Hematopoietic multipotent progenitor cell (in vitro differentiated cells): ENCODE results near the gene OSTC. TPM values are rescaled to one million over a fixed set of nuclear protein-coding genes. Genes with fewer than 3 reads are reported as not detected.

Experiments
- DNase-seq, 3 donors: peaks; one replicate each; pipeline ENCODE4 v3.0.0-alpha.2; 2011 to 2015; ENCODE audit warnings: low read depth in 2 of 3, low spot score in 2 of 3
- total RNA-seq: library from RNA; depleted of rRNA; stranded (reverse); fragments of >200 nt; gene quantifications from one replicate; pipeline ENCODE4 v1.2.3, GENCODE V29; 2012

The OSTC gene
- total RNA-seq = 116 TPM

DNA sequence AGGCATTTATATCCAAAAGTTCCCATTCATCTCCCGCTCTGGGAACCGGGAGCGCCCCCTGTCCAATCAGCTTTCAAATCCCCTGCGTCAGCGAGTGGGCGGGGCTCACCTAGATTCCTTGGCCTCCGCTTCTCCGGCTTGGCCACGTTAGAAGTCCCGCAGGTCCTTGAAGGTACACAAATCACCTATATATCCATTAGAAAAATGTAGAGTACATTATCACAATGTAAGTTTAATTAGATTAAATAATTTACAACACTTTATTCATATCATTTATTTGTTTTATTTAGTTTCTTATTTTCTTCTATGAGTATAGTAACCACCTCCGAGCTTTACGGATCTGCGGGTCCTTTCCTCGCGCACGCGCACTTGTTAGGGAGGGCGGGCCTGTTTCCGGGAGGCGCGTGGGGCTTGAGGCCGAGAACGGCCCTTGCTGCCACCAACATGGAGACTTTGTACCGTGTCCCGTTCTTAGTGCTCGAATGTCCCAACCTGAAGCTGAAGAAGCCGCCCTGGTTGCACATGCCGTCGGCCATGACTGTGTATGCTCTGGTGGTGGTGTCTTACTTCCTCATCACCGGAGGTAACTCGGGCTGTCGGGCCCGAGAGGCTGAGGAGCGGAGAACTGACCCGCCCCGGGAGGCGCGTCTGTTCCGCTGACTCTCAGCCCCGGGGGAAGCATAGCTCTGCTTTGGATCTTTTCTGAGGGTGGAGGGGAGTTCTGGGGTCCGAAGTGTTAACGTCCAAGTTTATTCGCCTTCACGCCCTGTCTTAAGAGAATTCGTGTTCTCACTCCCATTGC lies at the start of gene OSTC:
TSS of gene OSTC (plus strand) at position 388 of the 802 bp plus-strand sequence. CDS start at position 445, 57 bp downstream.
- peak; percentile 85 to 95 (median 92) for DNase-seq

DNA sequence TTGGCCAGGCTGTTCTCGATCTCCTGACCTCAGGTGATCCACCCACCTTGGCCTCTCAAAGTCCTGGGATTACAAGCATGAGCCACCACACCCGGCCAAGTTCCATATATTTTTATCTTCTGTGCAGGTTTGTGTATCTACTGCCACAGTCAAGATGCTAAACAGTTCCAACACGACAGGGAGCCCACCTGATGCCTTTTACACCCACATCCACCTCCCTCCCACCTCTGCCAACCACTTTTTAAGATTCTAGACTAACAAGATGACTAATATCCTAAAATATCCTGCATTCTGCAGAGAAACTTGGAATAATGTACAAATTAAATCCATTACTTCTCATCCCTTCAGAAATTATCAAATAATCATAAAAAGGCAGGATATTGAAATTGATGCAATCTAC lies 49.3 kb upstream of the OSTC start:
- no peak for DNase-seq

GRCh38 chr4:108601532-108601931 lies 48.9 kb upstream of the OSTC start:
- no peak for DNase-seq

GRCh38 chr4:108602163-108602562 lies 48.2 kb upstream of the OSTC start:
- no peak for DNase-seq

GRCh38 chr4:108607079-108607815 lies 43.2 kb upstream of the OSTC start:
- DNase-seq = no peak

DNA sequence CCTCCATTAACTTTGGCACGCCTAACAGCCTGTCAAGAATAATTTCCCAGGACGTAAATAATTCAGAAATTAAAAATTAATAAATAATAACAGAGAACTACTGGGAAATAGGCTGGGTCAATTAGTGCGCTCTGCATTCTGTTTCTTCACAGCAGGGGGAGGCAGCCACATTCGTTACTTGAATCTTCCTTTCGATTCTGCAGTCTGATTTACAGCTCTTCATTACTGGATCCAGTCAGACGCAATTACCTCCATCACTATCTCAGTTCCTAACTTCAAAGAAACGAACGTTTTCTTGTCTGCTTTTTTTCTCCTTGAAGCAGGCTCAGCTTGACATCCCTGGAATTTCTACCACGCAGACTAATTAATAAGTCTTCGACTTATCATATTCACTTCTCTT lies 39.0 kb upstream of the OSTC start:
- no peak for DNase-seq

- no peak for DNase-seq
These were observed 38.0 kb upstream of the OSTC start for GRCh38 chr4:108612365-108612764.

GRCh38 chr4:108619372-108620100 lies 30.9 kb upstream of the OSTC start:
- DNase-seq = peak in 1 of 3 donors; percentile 18

DNA sequence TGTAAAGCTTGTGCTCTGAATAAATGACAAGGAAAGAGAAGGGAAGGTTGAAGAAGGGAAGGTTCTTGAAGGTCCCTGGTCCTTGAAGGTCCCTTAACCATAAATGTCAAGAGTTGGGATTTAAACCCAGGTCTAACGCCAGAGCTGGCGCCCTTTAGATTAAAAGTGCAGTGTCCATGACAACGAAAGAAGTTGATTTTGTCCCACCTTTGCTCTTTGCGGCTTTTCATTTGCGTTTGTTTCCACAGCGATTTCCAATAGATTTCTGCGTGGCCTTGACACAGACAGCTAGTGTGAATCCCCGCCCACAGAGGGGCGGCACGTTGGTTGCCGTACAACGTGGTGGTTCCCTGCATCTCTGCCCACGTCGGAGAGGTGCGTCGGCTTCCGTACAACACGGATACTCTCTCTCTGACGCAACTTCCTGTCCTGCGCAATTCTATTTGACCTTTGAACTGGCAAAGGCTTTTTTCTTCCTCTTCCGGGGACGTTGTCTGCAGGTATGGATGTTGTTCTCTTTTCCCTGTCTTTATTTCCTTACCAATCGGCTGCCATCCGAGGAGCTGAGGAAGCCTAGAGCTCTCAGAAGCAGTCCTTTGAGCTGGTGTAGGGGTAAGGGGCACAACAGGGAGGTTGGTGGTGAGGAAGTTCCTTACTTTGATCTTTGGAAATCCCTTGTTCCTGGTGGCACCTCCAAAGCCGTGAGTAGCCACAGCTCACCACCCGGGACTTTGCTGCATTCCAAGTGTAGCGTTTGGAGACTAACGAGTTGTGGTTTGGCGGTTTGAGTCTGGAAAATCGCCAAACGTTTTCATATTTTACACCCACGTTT lies 30.1 kb upstream of the OSTC start, which contains the start of gene RPL34:
TSS of gene RPL34 (plus strand) at position 476 of the 832 bp plus-strand sequence. CDS start 1,384 bp downstream, outside the sequence.
- DNase-seq = peak; percentile 91 to 99 (median 97)

DNA sequence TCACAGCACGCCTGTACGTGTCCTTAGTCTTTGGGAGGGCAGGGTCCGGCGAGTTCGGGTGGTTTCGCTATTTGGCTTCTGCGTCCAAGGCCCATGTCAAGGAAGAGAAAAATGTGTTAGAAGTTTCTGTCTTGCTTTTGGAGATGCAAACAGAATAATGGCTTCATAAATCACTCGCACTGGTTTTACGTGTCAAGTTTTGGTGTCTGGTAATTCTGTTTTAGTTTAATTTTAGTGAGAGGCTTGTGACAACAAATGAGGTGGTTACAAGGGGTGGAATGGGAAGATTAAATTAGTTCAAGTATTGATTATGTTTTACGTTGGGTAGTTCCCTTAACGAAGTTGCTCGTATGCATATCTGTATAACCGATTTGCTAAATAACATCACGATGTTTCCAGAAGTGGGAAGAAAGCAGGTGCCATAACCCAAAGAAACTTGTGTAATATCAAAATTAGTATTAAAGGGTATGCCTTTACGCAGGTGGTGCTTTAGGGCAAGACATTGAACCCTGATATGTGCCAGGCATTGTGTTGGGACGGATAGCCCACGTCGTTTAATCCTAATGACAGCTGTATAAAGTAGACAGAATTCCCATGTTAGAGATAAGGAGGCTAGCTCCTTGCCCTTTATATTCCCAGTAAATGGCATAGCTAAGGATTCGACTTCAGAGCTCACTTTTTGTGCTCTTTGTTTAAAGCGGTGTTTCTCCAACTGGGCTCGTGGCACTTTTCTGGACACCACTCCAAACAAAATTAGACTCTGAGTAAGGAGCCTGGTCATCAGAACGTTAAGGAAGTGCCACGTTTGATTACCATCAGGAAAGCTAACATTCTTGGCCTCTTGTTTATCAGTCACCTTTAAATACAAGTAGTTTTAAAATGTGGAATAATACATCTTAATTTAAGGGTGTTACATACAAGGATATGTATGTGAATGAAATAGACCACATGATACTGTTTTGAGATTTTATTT lies 29.2 kb upstream of the OSTC start:
- DNase-seq = no peak

GRCh38 chr4:108622022-108622421 lies 28.4 kb upstream of the OSTC start:
- DNase-seq = no peak

DNA sequence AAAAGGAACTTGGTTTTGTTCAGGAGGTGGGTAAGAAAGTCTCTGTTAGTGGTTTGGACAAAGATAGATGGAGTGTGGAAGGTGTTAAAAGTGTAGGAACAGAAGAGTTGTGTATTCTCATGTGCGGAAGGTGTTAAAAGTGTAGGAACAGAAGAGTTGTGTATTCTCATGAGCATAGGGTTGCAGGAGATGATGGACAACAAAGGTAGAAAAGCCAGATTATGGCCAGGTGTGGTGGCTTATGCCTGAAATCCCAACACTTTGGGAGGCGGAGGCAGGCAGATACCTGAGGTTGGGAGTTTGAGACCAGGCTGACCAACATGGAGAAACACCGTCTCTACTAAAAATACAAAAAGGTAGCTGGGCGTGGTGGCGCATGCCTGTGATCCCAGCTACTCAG lies 27.6 kb upstream of the OSTC start:
- no peak for DNase-seq

DNA sequence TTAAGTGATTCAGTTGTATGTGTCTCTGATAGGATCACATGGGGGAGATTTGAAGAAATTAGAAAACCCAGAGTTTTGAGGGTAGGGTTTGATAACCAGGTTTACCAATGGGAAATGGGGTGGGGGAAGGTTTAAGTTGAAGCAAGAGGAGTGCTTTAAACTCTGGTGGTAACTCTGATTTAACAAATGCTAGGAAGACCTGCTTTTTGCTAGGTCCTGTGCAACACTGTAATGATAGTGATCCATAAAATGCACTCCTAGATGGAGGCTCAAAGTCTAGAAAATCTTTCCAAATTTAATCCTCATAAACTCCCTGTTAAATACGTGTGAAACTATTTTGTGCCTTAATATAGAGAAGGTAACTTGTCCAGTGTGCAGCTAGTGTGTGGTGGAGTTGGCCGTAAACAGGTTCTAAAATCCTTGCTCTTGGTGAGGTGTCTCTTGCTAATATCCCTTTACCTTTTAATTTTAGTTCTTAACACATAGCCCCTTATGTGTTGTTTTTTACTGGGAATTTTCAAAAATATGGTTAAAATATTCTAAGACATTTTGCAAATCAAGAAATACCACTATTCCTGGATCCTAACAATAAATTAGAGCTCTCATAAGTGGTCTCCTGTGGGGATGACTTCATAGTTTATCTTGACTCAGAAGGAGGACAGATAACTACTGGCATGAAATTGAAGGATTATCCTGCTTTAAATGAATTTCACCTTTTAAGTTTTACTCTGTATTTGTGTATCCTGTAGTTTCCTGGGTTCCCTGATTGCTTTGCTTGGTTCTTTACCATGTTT lies 25.9 kb upstream of the OSTC start:
- no peak for DNase-seq

GRCh38 chr4:108626056-108626455 lies 24.3 kb upstream of the OSTC start:
- DNase-seq = no peak

- no peak for DNase-seq
These were observed 22.0 kb upstream of the OSTC start for GRCh38 chr4:108628411-108628810.

DNA sequence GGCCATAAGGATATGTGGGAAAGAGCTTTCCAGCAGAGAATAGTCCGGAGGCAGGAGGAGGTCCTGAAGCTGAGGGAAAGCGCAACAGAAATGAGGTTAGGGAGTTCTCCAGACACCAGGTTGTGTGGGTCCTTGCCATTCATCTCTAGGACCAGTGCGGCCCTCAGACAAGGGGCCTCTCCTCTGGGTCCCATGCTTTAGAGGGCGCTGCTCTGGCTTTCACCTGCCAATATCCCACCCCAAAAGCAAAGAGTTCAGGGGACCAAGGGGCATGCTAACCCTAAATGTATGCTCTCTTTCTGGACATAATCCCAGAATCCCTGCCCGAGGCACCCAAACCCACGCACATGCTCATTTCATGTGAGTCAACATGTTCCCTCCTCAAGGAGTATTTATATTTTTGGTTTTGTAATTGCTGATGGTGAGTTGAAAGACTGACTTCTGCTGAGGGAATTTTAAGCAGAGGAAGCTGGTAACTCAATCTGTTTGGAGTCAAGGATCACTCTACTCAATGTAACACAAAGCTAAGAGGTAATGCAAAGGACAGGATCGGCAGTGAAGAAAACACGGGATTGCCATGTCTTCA lies 15.2 kb upstream of the OSTC start:
- DNase-seq = no peak

GRCh38 chr4:108636246-108636645 lies 14.2 kb upstream of the OSTC start:
- no peak for DNase-seq

GRCh38 chr4:108637856-108638255 lies 12.5 kb upstream of the OSTC start:
- no peak for DNase-seq
